Activated B cell treated with CpG ODN at 0.5 μM for 24 hours (primary cell): ENCODE results near the gene SREBF1. TPM values are rescaled to one million over a fixed set of nuclear protein-coding genes. Genes with fewer than 3 reads are reported as not detected.

ENCODE experiments used
- ATAC-seq: fragments of 200-7000 bp; cut with Tn5 transposase; one replicate; pipeline ENCODE4 v1.10.0; 2021; ENCODE audit warnings: low read depth, mild to moderate bottlenecking, moderate library complexity
- CTCF ChIA-PET: fragments of 350-600 bp; sonication (Branson Sonifier 250); formaldehyde crosslinking; loops from one replicate; lab custom pipeline; 2021; ENCODE audit warnings: antibody characterized with exemption; lab: Charles Lee
- POLR2A ChIA-PET: fragments of 350-600 bp; sonication (Branson Sonifier 250); formaldehyde crosslinking; loops from one replicate; lab custom pipeline; 2021; ENCODE audit warnings: antibody characterized with exemption; lab: Charles Lee
- DNase-seq: peaks from one replicate; pipeline ENCODE4 v3.0.0; 2022
- H3K27ac Mint-ChIP-seq: one replicate; pipeline ENCODE4 v1.8.0; 2020; ENCODE audit warnings: mixed read lengths
- H3K27me3 Mint-ChIP-seq: one replicate; pipeline ENCODE4 v1.8.0; 2021; ENCODE audit warnings: mixed read lengths
- H3K36me3 Mint-ChIP-seq: one replicate; pipeline ENCODE4 v1.8.0; 2021; ENCODE audit warnings: low read depth, mixed read lengths
- H3K4me1 Mint-ChIP-seq: one replicate; pipeline ENCODE4 v1.8.0; 2021; ENCODE audit warnings: mixed read lengths
- H3K4me3 Mint-ChIP-seq: one replicate; pipeline ENCODE4 v1.8.0; 2020; ENCODE audit warnings: mild to moderate bottlenecking, mixed read lengths
- H3K9me3 Mint-ChIP-seq: one replicate; pipeline ENCODE4 v1.8.0; 2020; ENCODE audit warnings: mixed read lengths
- CTCF ChIP-seq: fragments of 200-600 bp; IDR thresholded peaks from one replicate; pipeline ENCODE4 v1.8.0; 2022; ENCODE audit warnings: antibody characterized with exemption, mild to moderate bottlenecking
- intact Hi-C: fragments of 100-400 bp; cut with micrococcal nuclease; formaldehyde crosslinking; loops from one replicate; pipeline ENCODE4 v1.15.1; 2024
- total RNA-seq: library from RNA; stranded (reverse); gene quantifications from 2 replicates; pipeline ENCODE4 v1.2.3, GENCODE V29; 2022

SREBF1 gene
- total RNA-seq, 1 donor from 2014 or later = 19.7 TPM

- no peaks in the 10 kb centered on the region for H3K27me3 Mint-ChIP-seq
- ChIA-PET CTCF (no interaction called here), POLR2A (interaction anchor here (0.6 kb wide), 1 partner anchor 17 kb away, joined by 5 read pairs; no protein-coding TSS in a partner anchor)
- peaks cover 1% of the 10 kb centered on the region for H3K36me3 Mint-ChIP-seq
- H3K4me1 Mint-ChIP-seq = peaks cover 52% of the 10 kb centered on the region
- H3K9me3 Mint-ChIP-seq = no peaks in the 10 kb centered on the region
- H3K27ac Mint-ChIP-seq = no peak overlapping the region
- no peak for ATAC-seq
- no peak overlapping the region for H3K4me3 Mint-ChIP-seq
- intact Hi-C loops = no loop called here
- no peak for DNase-seq
- TF ChIP-seq CTCF = no peak
Observed at GRCh38 chr17:17763734-17764133, 73.1 kb downstream of the SREBF1 start.

- CTCF ChIA-PET = no interaction called here
- H3K36me3 Mint-ChIP-seq = peaks cover 1% of the 10 kb centered on the region
- H3K27ac Mint-ChIP-seq = no peak overlapping the region
- no peak for TF ChIP-seq CTCF
- POLR2A ChIA-PET = interaction anchor here (0.6 to 0.7 kb wide), 2 partner anchors 10 to 16 kb away, joined by 4 to 5 read pairs; no protein-coding TSS in a partner anchor
- H3K9me3 Mint-ChIP-seq = no peaks in the 10 kb centered on the region
- intact Hi-C loops = no loop called here
- DNase-seq (no peak), ATAC-seq (no peak)
- no peaks in the 10 kb centered on the region for H3K27me3 Mint-ChIP-seq
- peaks cover 54% of the 10 kb centered on the region for H3K4me1 Mint-ChIP-seq
- no peak overlapping the region for H3K4me3 Mint-ChIP-seq
Observed at GRCh38 chr17:17763136-17763535, 73.7 kb downstream of the SREBF1 start.

- intact Hi-C loops = no loop called here
- DNase-seq (no peak), ATAC-seq (no peak)
- no peak for TF ChIP-seq CTCF
- ChIA-PET CTCF (no interaction called here), POLR2A (interaction anchor here (0.7 kb wide), 1 partner anchor 9 kb away, joined by 4 read pairs; no protein-coding TSS in a partner anchor)
- Mint-ChIP-seq H3K27ac (no peak overlapping the region), H3K9me3 (no peaks in the 10 kb centered on the region), H3K4me1 (peaks cover 54% of the 10 kb centered on the region), H3K4me3 (no peak overlapping the region), H3K36me3 (peaks cover 1% of the 10 kb centered on the region), H3K27me3 (no peaks in the 10 kb centered on the region)
Observed at GRCh38 chr17:17762744-17763105, 74.1 kb downstream of the SREBF1 start.

Other genes with a start within 250 kb of the SREBF1 start
- gene PEMT, start 245.3 kb downstream of the SREBF1 start, total RNA-seq = 11.4 and 12.2 TPM in 2 replicates
- 26.7 and 31.2 TPM in 2 replicates for gene RAI1, start 155.5 kb downstream of the SREBF1 start, total RNA-seq
- gene TOM1L2, start 135.4 kb upstream of the SREBF1 start, total RNA-seq = 15.2 and 18.3 TPM in 2 replicates
- not detected in 2 replicates for gene DRC3, start 135.9 kb upstream of the SREBF1 start, total RNA-seq
- gene ATPAF2, start 202.2 kb upstream of the SREBF1 start, total RNA-seq = 60.7 and 69.1 TPM in 2 replicates
- gene GID4, start 202.4 kb upstream of the SREBF1 start, total RNA-seq = 6.8 and 7.3 TPM in 2 replicates